ENCODE measurements around the gene LEMD3.

LEMD3 gene

GRCh38 chr12:65257986-65258385, 88.6 kb downstream of the LEMD3 start:
- TF ChIP-seq CTCF (conservative IDR thresholded peaks at IDR 0.05; ENCODE audit: low read depth, low read length): no peak
- DNase-seq (ENCODE audit: low read depth): no peak
- H3K4me3 ChIP-seq (ENCODE audit: low read depth, low read length): no peak overlapping the region

GRCh38 chr12:65259501-65259900, 90.1 kb downstream of the LEMD3 start:
- no peak for DNase-seq (ENCODE audit: low read depth)
- no peak for TF ChIP-seq CTCF (conservative IDR thresholded peaks at IDR 0.05; ENCODE audit: low read depth, low read length)
- no peak overlapping the region for H3K4me3 ChIP-seq (ENCODE audit: low read depth, low read length)

- H3K4me3 ChIP-seq (ENCODE audit: low read depth, low read length): no peak overlapping the region
- TF ChIP-seq CTCF (conservative IDR thresholded peaks at IDR 0.05; ENCODE audit: low read depth, low read length): no peak
- DNase-seq (ENCODE audit: low read depth): no peak
Observed at GRCh38 chr12:65263777-65264176, 94.4 kb downstream of the LEMD3 start.

- TF ChIP-seq CTCF (conservative IDR thresholded peaks at IDR 0.05; ENCODE audit: low read depth, low read length): no peak
- DNase-seq (ENCODE audit: low read depth): no peak
- H3K4me3 ChIP-seq (ENCODE audit: low read depth, low read length): no peak overlapping the region
Observed at GRCh38 chr12:65266408-65266807, 97.0 kb downstream of the LEMD3 start.

GRCh38 chr12:65269603-65270002, 100.2 kb downstream of the LEMD3 start:
- H3K4me3 ChIP-seq (ENCODE audit: low read depth, low read length): no peak overlapping the region
- no peak for TF ChIP-seq CTCF (conservative IDR thresholded peaks at IDR 0.05; ENCODE audit: low read depth, low read length)
- DNase-seq (ENCODE audit: low read depth): peak; percentile 31

GRCh38 chr12:65274602-65275272, 105.4 kb downstream of the LEMD3 start:
- TF ChIP-seq CTCF (conservative IDR thresholded peaks at IDR 0.05; ENCODE audit: low read depth, low read length): no peak
- no peak for DNase-seq (ENCODE audit: low read depth)
- H3K4me3 ChIP-seq (ENCODE audit: low read depth, low read length): no peak overlapping the region

- no peak for TF ChIP-seq CTCF (conservative IDR thresholded peaks at IDR 0.05; ENCODE audit: low read depth, low read length)
- no peak for DNase-seq (ENCODE audit: low read depth)
- H3K4me3 ChIP-seq (ENCODE audit: low read depth, low read length): no peak overlapping the region
Observed at GRCh38 chr12:65275627-65276026, 106.2 kb downstream of the LEMD3 start.
